Glutamatergic neuron (in vitro differentiated cells): ENCODE results near the gene FEZ2. TPM values are rescaled to one million over a fixed set of nuclear protein-coding genes. Genes with fewer than 3 reads are reported as not detected.

ENCODE experiments used
- DNase-seq: peaks from one replicate; pipeline ENCODE4 v3.0.0; 2022
- H3K27ac Mint-ChIP-seq: one replicate; pipeline ENCODE4 v1.8.0; 2020; ENCODE audit warnings: mild to moderate bottlenecking, mixed read lengths, inconsistent platforms; ENCODE audit not compliant: unreplicated experiment
- H3K27me3 Mint-ChIP-seq: one replicate; pipeline ENCODE4 v1.8.0; 2020; ENCODE audit warnings: mild to moderate bottlenecking, moderate library complexity, mixed read lengths, inconsistent platforms; ENCODE audit not compliant: unreplicated experiment
- H3K36me3 Mint-ChIP-seq: one replicate; pipeline ENCODE4 v1.8.0; 2020; ENCODE audit warnings: mild to moderate bottlenecking, mixed read lengths, inconsistent platforms; ENCODE audit not compliant: unreplicated experiment
- H3K4me1 Mint-ChIP-seq: one replicate; pipeline ENCODE4 v1.8.0; 2020; ENCODE audit warnings: mild to moderate bottlenecking, low read depth, mixed read lengths, inconsistent platforms; ENCODE audit not compliant: unreplicated experiment
- H3K4me3 Mint-ChIP-seq: one replicate; pipeline ENCODE4 v1.8.0; 2020; ENCODE audit warnings: mild to moderate bottlenecking, mixed read lengths, inconsistent platforms; ENCODE audit not compliant: unreplicated experiment
- H3K9me3 Mint-ChIP-seq: one replicate; pipeline ENCODE4 v1.8.0; 2020; ENCODE audit warnings: mild to moderate bottlenecking, moderate library complexity, mixed read lengths, inconsistent platforms; ENCODE audit not compliant: unreplicated experiment
- CTCF ChIP-seq: fragments of 200-600 bp; sonication (generic); IDR thresholded peaks from one replicate; pipeline ENCODE4 v1.5.0; 2021; ENCODE audit not compliant: partially characterized antibody, unreplicated experiment
- total RNA-seq: library from RNA; stranded (reverse); fragmentation: NEBNext Ultra II Directional; extraction: Animal tissue kit (Norgen Biotek cat#: 25700); gene quantifications from one replicate; pipeline ENCODE4 v1.2.1, GENCODE V29; 2021; ENCODE audit not compliant: unreplicated experiment

FEZ2 gene
- total RNA-seq, 1 donor from 2014 or later: 47.3 TPM

GRCh38 chr2:36554531-36554930 is 43.4 kb downstream of the FEZ2 start:
- peaks cover 10% of the 10 kb centered on the region for H3K4me1 Mint-ChIP-seq
- no peak for TF ChIP-seq CTCF
- DNase-seq: no peak
- H3K27ac Mint-ChIP-seq: no peak overlapping the region
- H3K27me3 Mint-ChIP-seq: no peaks in the 10 kb centered on the region
- no peaks in the 10 kb centered on the region for H3K36me3 Mint-ChIP-seq
- H3K4me3 Mint-ChIP-seq: no peak overlapping the region
- no peaks in the 10 kb centered on the region for H3K9me3 Mint-ChIP-seq

- H3K4me1 Mint-ChIP-seq: peaks cover 10% of the 10 kb centered on the region
- H3K36me3 Mint-ChIP-seq: no peaks in the 10 kb centered on the region
- no peaks in the 10 kb centered on the region for H3K9me3 Mint-ChIP-seq
- H3K27me3 Mint-ChIP-seq: no peaks in the 10 kb centered on the region
- no peak overlapping the region for H3K4me3 Mint-ChIP-seq
- H3K27ac Mint-ChIP-seq: peak overlapping the region; percentile 45
- DNase-seq: no peak
- TF ChIP-seq CTCF: no peak
Measured at GRCh38 chr2:36553683-36554082, 44.3 kb downstream of the FEZ2 start.

- H3K4me1 Mint-ChIP-seq: peaks cover 7% of the 10 kb centered on the region
- H3K27ac Mint-ChIP-seq: no peak overlapping the region
Measured at GRCh38 chr2:36550006-36550405, 48.0 kb downstream of the FEZ2 start.

GRCh38 chr2:36549165-36549574 is 48.8 kb downstream of the FEZ2 start:
- no peak overlapping the region for H3K4me3 Mint-ChIP-seq
- TF ChIP-seq CTCF: no peak
- H3K36me3 Mint-ChIP-seq: no peaks in the 10 kb centered on the region
- H3K27me3 Mint-ChIP-seq: no peaks in the 10 kb centered on the region
- H3K27ac Mint-ChIP-seq: no peak overlapping the region
- peaks cover 5% of the 10 kb centered on the region for H3K4me1 Mint-ChIP-seq
- no peaks in the 10 kb centered on the region for H3K9me3 Mint-ChIP-seq
- no peak for DNase-seq

More at GRCh38 chr2:36550006-36550405, 48.0 kb downstream of the FEZ2 start:
- no peak for DNase-seq
- Mint-ChIP-seq H3K9me3 (no peaks in the 10 kb centered on the region), H3K36me3 (no peaks in the 10 kb centered on the region), H3K27me3 (no peaks in the 10 kb centered on the region), H3K4me3 (no peak overlapping the region)
- no peak for TF ChIP-seq CTCF

GRCh38 chr2:36547906-36548305 is 50.1 kb downstream of the FEZ2 start:
- no peaks in the 10 kb centered on the region for H3K27me3 Mint-ChIP-seq
- H3K27ac Mint-ChIP-seq: no peak overlapping the region
- no peak for DNase-seq
- H3K9me3 Mint-ChIP-seq: no peaks in the 10 kb centered on the region
- no peaks in the 10 kb centered on the region for H3K36me3 Mint-ChIP-seq
- H3K4me1 Mint-ChIP-seq: no peaks in the 10 kb centered on the region
- H3K4me3 Mint-ChIP-seq: no peak overlapping the region
- TF ChIP-seq CTCF: no peak
